CD4-positive, alpha-beta T cell treated with Interleukin-21 for 1 hour (primary cell): ENCODE data around the gene ZBTB12.
A peak's percentile ranks its signal among the peaks of the same experiment; 100 is the strongest.
"Not testable (repeated sequence)": the region's sequence is repeated elsewhere in the genome, so short reads cannot be mapped to it uniquely, and the experiment has no call there.

Experiments used
- DNase-seq: peaks from one replicate; pipeline ENCODE4 v3.0.0-alpha.2; 2020

The ZBTB12 gene

DNA sequence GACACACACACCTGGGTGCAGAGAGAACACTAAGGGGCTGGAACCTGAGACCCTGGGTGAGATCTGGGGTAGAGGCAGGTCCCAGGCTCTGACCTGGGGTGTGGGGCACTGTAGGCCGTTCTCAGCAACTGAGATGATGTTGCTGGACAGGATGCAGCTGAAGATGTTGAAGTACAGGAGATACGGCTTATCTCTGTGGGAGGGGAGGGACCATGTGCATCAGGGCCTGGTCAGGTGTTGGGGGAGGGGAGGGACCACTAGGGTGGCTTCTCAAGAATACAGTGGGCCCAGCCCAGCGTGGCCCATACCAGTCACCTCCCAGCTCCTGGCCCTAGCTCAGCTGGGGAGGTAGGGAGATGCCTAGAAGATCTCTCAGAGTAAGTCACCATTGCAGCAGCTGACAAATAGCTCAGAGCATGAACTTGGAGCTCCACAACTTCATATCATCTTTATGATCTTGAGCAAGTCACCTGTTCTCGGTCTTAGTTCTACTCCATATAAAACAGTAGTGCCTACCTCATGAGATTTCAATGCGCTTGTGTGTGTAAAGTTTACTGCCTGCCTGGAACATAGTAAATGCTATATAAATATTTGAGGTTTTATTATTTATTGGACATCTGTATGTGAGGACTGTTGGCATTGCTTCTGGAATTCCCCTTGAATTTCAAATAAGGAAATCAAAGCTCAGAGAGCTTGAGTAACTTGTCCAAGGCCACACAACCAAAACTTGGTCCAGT lies 26.9 kb downstream of the ZBTB12 start:
- no peak for DNase-seq

GRCh38 chr6:31874084-31874670 lies 27.7 kb downstream of the ZBTB12 start:
- DNase-seq, result no peak

DNA sequence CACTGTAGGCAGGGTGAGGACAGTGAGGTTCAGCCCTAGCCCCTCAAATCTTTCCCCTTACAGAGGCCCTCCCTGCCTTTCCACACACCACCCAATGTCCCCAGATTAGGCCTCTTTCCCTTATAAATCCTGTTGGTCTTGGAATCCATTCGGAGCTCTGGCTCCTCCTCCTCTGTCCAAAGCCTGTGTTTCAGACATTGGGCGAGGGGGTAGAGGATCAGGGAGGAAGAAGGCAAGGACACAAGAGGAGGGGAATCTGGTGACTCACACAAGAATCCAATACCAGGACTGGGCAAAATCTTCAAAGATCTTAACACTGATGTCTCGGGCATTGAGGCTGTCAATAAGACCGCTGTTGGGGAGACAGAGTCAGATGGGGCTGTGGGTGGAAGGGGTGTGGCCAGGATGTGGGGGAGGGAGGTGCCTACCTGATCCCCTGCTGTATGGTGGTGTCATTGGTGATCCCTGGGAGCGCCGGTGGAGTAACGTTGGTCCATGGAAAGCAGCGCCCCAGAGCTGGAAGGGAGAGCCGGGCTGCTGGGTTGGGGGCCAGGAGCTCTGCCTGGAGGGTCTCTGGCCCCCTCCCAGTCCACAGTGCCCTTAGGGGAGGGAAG lies 30.7 kb downstream of the ZBTB12 start:
- no peak for DNase-seq

DNA sequence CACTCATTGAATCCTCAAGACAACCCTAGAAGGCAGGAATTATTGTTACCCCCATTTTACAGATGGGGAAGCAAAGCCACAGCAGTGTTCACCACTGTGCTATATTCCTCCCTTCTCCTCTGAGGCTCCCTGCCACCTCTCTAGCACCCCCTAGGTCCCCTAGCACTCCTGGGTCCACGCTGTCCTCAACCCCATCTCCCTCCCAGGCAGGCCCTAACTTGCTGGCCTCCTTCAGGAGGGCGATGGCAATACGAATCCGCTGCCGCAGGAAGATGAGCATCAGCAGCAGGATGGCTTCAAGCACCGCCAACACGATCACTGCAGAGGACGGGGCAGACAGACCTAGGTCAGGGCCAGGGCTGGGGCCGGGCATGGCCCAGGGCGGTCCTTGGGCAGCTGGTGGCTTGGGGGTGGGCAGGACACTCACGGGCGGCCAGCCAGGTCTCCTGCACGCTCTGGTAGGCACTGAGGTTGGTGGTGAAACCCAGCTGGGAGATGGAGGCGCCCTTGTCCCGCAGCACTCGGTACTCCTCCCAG lies 31.4 kb downstream of the ZBTB12 start:
- no peak for DNase-seq

GRCh38 chr6:31869343-31869742 lies 32.5 kb downstream of the ZBTB12 start:
- no peak for DNase-seq

GRCh38 chr6:31868658-31868971 lies 33.3 kb downstream of the ZBTB12 start:
- DNase-seq, result not testable (repeated sequence)

DNA sequence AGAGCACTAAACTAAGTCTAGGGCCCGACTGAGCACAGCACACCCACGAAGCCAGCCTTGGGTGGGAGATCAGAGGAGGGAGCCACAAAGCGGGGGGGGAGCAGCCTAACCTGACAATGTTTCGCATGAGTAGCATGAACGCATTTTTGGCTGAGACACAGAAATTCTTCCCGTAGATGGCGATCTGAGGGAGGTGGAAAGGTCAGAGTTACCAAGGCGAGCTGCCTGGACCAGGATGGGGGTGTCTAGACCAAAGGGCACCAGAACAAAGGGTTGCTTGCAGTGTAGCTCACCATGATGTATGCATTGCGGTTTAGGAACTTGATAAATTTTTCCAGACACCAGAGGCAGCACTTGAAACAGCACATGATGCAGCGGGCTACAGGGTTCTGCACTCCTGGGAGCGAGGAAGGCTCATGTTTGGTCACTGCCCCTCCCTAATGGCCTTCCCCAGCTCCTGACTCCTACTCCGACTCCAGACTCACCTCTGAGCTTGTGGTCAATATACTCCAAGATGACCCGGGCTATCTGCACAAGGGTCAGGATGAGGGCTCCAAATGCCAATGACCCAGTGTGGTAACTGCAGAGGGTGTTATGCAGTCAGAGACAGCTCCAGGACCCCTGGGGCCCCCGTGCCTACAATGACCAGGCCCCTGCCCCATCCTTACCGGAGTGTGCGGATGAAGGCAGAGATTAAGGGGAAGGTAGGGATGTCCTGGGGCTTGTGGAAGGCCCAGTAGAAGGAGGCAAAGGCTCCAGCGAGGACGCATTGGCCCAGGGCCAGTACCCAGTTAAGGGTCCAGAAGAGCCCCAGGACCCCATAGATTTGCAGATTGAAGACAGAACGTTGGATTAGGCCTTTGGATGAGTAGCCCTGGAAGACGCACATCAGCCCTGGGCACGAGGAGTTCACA lies 36.4 kb downstream of the ZBTB12 start:
- no peak for DNase-seq

DNA sequence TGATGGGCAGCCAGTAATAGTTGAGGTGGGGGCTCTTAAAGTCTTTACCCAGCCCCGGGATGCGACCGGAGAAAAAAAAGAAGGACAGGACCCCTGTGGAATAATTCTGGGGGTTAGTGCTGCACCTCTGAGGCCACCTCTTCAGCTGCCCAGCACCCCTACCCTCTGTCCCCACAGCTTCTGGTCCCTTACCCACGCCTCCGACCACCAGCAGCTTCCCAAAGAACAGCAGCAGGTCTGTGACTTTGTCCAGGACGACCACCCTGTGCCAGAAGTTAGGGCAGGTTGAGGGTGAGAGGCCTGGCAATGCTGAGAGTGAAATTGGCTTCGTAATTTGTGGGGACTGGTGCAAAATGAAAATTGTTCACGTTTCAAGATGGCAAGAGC lies 37.1 kb downstream of the ZBTB12 start:
- DNase-seq, result no peak

DNA sequence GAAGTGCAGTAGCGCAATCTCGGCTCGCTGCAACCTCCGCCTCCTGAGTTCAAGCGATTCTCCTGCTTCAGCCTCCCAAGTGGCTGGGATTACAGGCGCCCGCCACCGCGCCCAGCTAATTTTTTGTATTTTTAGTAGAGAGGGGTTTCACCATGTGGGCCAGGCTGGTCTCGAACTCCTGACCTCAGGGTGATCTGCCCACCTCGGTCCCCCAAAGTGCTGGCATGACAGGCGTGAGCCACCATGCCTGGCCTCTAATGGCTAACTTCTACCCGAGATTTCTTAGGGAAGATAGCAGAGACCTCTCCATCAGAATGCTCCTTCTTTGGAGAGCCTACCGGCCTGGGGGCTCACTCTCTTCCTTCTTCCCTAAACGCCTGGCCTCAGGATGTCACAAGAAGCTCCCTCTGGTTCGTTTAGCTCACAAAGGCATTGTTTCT lies 37.7 kb downstream of the ZBTB12 start:
- DNase-seq, result not testable (repeated sequence)

GRCh38 chr6:31862344-31863235 lies 39.3 kb downstream of the ZBTB12 start, which contains the start of gene NEU1:
Gene NEU1, minus strand, starts transcription at chr6:31862821. Its CDS starts 45 bp downstream, at chr6:31862776.
- DNase-seq, result peak; percentile 100

DNA sequence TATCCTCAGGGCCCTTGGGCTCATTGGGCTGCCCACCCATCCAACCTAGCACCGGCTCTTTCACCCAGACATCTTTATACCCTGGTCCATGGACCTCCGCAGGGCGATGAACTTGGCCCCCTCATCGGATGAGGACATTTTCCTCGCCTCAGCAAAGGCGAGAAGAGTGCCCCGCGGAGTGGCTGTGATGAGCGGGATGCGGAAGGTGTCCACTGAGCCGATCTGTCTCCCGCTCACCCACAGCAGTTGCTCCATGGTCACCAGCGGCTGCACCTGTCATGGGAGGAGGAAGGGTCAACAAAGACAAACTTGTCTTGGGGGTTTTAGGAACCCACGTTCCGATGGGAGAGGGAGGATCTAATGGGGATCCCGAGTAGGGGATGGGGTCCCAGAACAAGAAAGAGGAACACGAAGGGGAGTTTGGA lies 40.0 kb downstream of the ZBTB12 start:
- no peak for DNase-seq

GRCh38 chr6:31861150-31861549 lies 40.7 kb downstream of the ZBTB12 start:
- DNase-seq, result no peak

DNA sequence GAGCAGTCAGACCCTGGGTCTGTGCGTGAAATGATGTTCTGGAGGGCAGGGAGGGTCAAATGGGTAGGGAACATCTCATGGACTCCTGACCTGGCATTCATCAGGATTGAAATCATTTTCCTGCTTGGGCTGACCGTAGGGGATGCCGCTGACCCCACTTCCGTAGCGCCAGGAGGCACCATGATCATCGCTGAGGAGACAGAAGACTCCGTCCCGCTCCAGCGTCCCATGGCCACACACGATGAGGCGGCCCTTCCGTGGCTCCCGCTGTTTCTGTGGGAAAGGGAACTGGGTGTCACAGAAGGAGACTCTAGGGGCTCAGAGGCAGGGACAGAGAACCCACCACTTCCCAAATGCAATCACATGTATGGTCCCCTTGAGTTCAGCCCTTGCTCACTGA lies 41.5 kb downstream of the ZBTB12 start:
- no peak for DNase-seq

DNA sequence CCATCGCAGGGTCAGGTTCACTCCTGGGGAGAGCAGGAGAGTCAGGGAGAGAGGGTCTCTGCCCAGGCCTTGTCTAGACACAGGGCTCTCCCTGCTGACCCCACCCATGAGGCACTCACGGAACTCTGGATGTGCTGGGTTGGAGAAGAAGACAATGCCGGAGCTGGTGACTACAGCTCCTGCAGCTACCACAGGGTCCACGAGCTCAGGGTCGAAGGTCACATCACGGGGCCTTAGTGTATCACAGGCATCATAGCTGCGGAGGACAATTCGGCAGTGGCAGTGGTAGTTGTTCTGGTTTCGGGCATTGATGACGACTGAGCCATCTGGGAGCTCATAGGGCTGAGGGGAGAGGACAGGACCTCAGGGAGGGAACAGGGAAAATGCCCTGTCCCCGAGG lies 42.0 kb downstream of the ZBTB12 start:
- DNase-seq, result no peak

- DNase-seq, result no peak
Observed at GRCh38 chr6:31858707-31859106, 43.2 kb downstream of the ZBTB12 start.

GRCh38 chr6:31857774-31858173 lies 44.1 kb downstream of the ZBTB12 start:
- not testable (repeated sequence) for DNase-seq

- not testable (repeated sequence) for DNase-seq
Observed at GRCh38 chr6:31851980-31852718, 49.7 kb downstream of the ZBTB12 start.

DNA sequence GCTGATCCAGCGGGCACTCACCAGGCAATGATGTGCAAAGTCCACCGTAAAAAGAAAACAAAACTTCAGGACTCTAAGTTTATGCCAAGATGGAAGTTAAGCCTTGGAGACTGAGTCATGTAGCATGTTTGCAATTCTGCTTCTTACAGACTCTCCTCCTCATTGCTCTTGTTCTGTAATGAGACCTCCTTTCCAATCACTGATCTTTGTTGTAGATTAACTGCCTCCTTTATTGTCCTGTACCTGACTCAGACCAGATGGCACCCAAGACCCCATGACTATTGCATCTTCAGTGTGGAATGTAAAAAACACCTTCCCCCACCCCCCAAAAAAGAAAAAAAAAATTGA lies 50.4 kb downstream of the ZBTB12 start:
- DNase-seq, result no peak

GRCh38 chr6:31850765-31851484 lies 51.0 kb downstream of the ZBTB12 start:
- DNase-seq, result no peak
